Measurements from ENCODE around the gene IGF2R. TPM values are rescaled to one million over a fixed set of nuclear protein-coding genes. Genes with fewer than 3 reads are reported as not detected.

IGF2R gene
- total RNA-seq, 1 donor from 2014 or later = 144 TPM

DNA sequence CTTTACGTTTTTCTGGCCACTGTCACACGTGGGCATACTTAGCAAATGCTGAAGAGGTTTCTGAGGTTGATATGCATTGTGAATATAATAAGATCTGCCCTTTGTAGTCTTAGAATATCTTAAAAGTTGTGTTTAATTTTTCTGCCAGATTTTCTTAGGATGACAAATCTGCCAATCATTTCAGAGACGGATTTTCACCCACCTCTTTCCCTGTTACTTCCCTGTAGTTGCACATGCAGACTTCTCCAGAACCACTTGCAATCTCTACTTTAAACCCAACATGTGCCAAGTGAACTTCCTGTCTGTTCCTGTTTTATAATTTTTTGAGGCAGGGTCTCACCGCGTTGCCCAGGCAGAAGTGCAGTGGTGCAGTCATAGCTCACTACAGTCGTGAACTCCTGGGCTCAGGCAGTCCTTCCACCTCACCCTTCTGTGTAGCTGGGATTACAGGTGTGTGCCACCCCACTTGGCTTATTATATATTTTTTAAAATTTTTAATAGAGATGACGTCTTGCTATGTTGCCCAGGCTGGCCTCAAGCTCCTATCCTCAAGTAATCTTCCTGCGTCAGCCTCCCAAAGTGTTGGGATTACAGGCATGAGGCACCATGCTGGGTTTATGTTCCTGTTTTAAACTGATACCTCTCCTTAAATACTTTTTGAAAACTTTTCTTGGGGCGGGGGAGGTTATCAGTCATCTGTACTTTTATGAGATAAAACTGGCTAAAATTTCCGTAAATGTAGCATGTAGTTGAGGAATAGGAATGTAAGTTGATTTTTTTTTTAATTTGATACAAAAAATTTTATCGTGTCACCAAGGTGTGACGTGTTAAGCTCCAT lies 2.7 kb downstream of the IGF2R start:
- no peak for TF ChIP-seq CTCF (IDR thresholded peaks at IDR 0.05; ENCODE audit: unreplicated experiment)
- H3K27me3 Mint-ChIP-seq = peaks cover 4% of the 10 kb centered on the region
- H3K9me3 Mint-ChIP-seq (ENCODE audit: low read depth) = no peaks in the 10 kb centered on the region
- no peak overlapping the region for H3K27ac Mint-ChIP-seq
- DNase-seq (ENCODE audit: low spot score, unreplicated experiment) = no peak
- H3K4me1 Mint-ChIP-seq (ENCODE audit: low read depth) = peaks cover 47% of the 10 kb centered on the region
- peak overlapping the region; percentile 51 for H3K4me3 Mint-ChIP-seq (ENCODE audit: low read depth)
- no peaks in the 10 kb centered on the region for H3K36me3 Mint-ChIP-seq (ENCODE audit: insufficient read depth)

DNA sequence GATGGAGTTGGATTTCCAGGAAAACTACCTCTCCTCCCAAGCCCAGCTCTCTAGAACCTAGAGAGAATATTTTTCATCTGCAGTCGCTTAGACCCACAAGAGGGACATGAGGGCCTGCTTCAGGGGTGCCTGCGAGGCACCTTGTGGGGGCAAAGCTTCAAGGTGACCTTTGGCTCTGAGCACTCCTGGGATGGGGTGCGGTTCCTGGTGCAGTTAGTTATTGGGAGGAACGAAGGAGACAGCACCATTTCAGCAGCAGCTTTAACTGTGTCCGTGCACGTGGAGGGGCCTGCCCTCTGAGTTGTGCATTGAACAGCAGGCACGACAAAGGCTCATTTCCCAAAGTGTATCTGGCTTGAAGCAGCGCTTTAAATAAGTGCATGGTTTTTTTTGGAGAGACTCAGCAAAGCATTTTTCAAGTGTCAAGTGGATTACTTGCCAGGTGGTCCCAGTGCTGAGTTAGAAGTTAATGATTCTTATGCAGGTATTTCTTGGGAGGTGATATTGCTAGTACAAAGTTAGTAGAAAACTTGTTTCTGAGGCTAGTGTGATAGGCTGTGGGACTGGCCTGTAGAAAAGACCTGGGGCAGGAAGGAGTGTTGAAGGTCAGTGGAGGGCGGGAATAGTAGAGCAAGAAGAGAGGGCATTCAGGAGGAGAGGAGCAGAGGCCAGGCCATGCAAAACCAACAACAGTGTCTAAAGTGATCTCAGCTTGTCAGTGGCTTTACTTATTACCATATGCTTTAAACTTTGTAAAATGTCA lies 3.8 kb downstream of the IGF2R start:
- DNase-seq (ENCODE audit: low spot score, unreplicated experiment) = no peak
- TF ChIP-seq CTCF (IDR thresholded peaks at IDR 0.05; ENCODE audit: unreplicated experiment) = no peak
- Mint-ChIP-seq H3K4me1 (ENCODE audit: low read depth) (peaks cover 51% of the 10 kb centered on the region), H3K27me3 (no peaks in the 10 kb centered on the region), H3K9me3 (ENCODE audit: low read depth) (no peaks in the 10 kb centered on the region), H3K4me3 (ENCODE audit: low read depth) (peak overlapping the region; percentile 0), H3K36me3 (ENCODE audit: insufficient read depth) (no peaks in the 10 kb centered on the region), H3K27ac (peak overlapping the region; percentile 5)

- Mint-ChIP-seq H3K27me3 (no peaks in the 10 kb centered on the region), H3K4me3 (ENCODE audit: low read depth) (no peak overlapping the region), H3K4me1 (ENCODE audit: low read depth) (peaks cover 53% of the 10 kb centered on the region), H3K9me3 (ENCODE audit: low read depth) (no peaks in the 10 kb centered on the region), H3K36me3 (ENCODE audit: insufficient read depth) (no peaks in the 10 kb centered on the region), H3K27ac (peak overlapping the region; percentile 26)
- no peak for TF ChIP-seq CTCF (IDR thresholded peaks at IDR 0.05; ENCODE audit: unreplicated experiment)
- DNase-seq (ENCODE audit: low spot score, unreplicated experiment) = no peak
Measured at GRCh38 chr6:159973406-159973805, 4.5 kb downstream of the IGF2R start.

DNA sequence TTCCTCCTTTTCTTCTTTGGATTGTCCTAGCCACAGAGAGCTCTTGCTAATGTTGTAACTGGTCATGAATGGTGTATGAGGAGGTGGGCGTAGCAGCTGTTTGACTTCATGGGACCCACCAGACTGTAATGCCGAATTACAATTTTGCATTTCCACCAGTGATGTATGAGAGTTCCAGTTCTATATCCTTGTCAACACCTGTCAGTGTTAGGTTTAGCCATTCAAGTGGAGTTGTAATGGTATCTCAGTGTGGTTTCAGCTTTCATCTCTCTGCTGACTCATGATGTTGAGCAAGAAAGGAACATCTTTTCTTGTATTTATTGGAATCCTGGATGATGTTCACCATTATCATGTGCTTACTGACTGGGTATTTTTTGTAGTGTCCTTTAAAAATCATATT lies 5.1 kb downstream of the IGF2R start:
- TF ChIP-seq CTCF (IDR thresholded peaks at IDR 0.05; ENCODE audit: unreplicated experiment) = no peak
- Mint-ChIP-seq H3K27me3 (no peaks in the 10 kb centered on the region), H3K4me1 (ENCODE audit: low read depth) (peaks cover 57% of the 10 kb centered on the region), H3K27ac (no peak overlapping the region), H3K9me3 (ENCODE audit: low read depth) (no peaks in the 10 kb centered on the region), H3K4me3 (ENCODE audit: low read depth) (no peak overlapping the region), H3K36me3 (ENCODE audit: insufficient read depth) (no peaks in the 10 kb centered on the region)
- DNase-seq (ENCODE audit: low spot score, unreplicated experiment) = no peak

DNA sequence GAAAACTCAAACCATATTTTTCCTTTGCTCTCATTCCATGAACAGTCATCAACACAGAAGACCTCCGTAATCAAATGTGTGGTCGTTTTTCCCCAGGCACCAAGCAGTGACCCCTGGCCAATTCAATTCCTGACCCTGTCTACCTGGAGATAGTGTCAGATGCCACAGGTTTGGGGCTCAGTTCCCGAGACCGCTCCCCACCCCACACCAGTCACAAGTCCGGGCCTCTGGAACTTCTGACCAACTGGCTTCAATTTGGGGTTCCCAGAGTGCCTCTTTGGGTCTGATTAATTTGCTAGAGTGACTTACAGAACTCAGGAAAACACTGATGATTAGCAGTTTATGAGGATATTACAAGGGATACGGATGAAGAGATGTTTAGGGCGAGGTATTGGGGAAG lies 6.0 kb downstream of the IGF2R start:
- H3K4me3 Mint-ChIP-seq (ENCODE audit: low read depth) = no peak overlapping the region
- no peak for DNase-seq (ENCODE audit: low spot score, unreplicated experiment)
- H3K27me3 Mint-ChIP-seq = no peaks in the 10 kb centered on the region
- no peaks in the 10 kb centered on the region for H3K36me3 Mint-ChIP-seq (ENCODE audit: insufficient read depth)
- H3K4me1 Mint-ChIP-seq (ENCODE audit: low read depth) = peaks cover 62% of the 10 kb centered on the region
- TF ChIP-seq CTCF (IDR thresholded peaks at IDR 0.05; ENCODE audit: unreplicated experiment) = no peak
- peak overlapping the region; percentile 55 for H3K27ac Mint-ChIP-seq
- no peaks in the 10 kb centered on the region for H3K9me3 Mint-ChIP-seq (ENCODE audit: low read depth)
